ENCODE results near the gene CADM2. TPM values are rescaled to one million over a fixed set of nuclear protein-coding genes. Genes with fewer than 3 reads are reported as not detected.

The CADM2 gene
- total and polyA plus RNA-seq, 2 donors (not counting 3 experiments of a cell fraction or from before 2014, with no cell fraction given) = not detected

DNA sequence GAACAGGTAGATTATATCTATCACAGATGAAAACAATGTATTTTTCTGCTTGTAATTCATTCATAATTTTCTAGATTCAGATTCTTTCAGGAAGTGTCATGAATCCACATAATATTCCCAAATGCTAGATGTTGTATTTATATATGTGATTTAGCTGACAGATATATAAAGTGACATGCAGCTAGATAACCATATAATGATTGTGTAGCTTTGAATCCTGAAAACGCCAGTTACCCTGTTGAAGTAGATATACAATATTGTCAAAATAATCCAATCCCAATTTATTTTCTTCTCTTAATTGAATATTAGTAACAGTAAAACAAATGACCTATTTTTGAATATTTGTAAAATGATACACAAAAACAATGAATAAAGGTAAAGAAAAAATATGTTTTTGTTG, 738.4 kb downstream of the CADM2 start:
- Histone ChIP-seq H2AFZ (ENCODE audit: low read depth, low read length) (no peak overlapping the region), H3K27me3 (ENCODE audit: control insufficient read depth in 2 of 2, insufficient read depth in 2 of 2, low read length in 2 of 2) (no peaks in the 10 kb centered on the region), H3K79me2 (ENCODE audit: control insufficient read depth, insufficient read depth, low read length) (no peaks in the 10 kb centered on the region), H3K9me1 (replicated peaks; ENCODE audit: control insufficient read depth, extremely low read depth, insufficient read depth, low read length) (no peaks in the 10 kb centered on the region), H3K27ac (ENCODE audit: insufficient read depth, low read depth, low read length) (no peak overlapping the region), H3K4me1 (ENCODE audit: control insufficient read depth, extremely low read depth, insufficient read depth, low read length) (no peaks in the 10 kb centered on the region), H3K9me3 (replicated peaks; ENCODE audit: control insufficient read depth, insufficient read depth, low read length) (no peaks in the 10 kb centered on the region), H3K9ac (replicated peaks; ENCODE audit: extremely low read depth, insufficient read depth, low read length) (no peak overlapping the region), H3K36me3 (ENCODE audit: control insufficient read depth in 2 of 2, extremely low read depth in 1 of 2, insufficient read depth in 2 of 2, low read length in 2 of 2) (no peaks in the 10 kb centered on the region), H3K4me2 (ENCODE audit: insufficient read depth, low read length) (no peak overlapping the region), H3K4me3 (replicated peaks in 1 of 3; ENCODE audit: insufficient read depth in 1 of 3, low read depth in 1 of 3, low read length in 3 of 3) (no peak overlapping the region), H4K20me1 (replicated peaks; ENCODE audit: control insufficient read depth, extremely low read depth, insufficient read depth, low read length) (no peaks in the 10 kb centered on the region)
- intact Hi-C loops (cut with micrococcal nuclease) (no loop called here), dilution Hi-C loops (cut with MboI; ENCODE audit: extremely low pct_ligation_motif_present, low sequenced_read_pairs) (no loop called here)
- DNase-seq (ENCODE audit: low read depth, low spot score) = no peak
- TF ChIP-seq, protein P1, sequence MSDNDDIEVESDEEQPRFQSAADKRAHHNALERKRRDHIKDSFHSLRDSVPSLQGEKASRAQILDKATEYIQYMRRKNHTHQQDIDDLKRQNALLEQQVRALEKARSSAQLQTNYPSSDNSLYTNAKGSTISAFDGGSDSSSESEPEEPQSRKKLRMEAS (IDR thresholded peaks at IDR 0.05; ENCODE audit: insufficient read depth, insufficient read length) = no peak
- TF ChIP-seq MYC (IDR thresholded peaks at IDR 0.05; ENCODE audit: low read depth, low read length) = no peak
- TF ChIP-seq FOS (IDR thresholded peaks at IDR 0.05; ENCODE audit: borderline replicate concordance, insufficient read depth, low read length) = no peak
- TF ChIP-seq POLR2AphosphoS5 (IDR thresholded peaks at IDR 0.05; ENCODE audit: insufficient read depth, low read depth, low read length) = no peak
- TF ChIP-seq CTCF (IDR thresholded peaks at IDR 0.05; ENCODE audit: extremely low read depth in 1 of 2, insufficient read depth in 1 of 2, low read depth in 1 of 2, low read length in 2 of 2) = no peak
- TF ChIP-seq EZH2 (IDR thresholded peaks at IDR 0.05; ENCODE audit: borderline replicate concordance, low read depth, low read length, severe bottlenecking) = no peak
- TF ChIP-seq GATA2 (IDR thresholded peaks at IDR 0.05; ENCODE audit: insufficient read depth, insufficient read length, low read depth, low read length) = no peak
- no peak for TF ChIP-seq POLR2A (IDR thresholded peaks at IDR 0.05; ENCODE audit: low read depth, low read length)
- no TSS peak for BruUV-seq (replicated peaks)
- CTCF ChIA-PET = no interaction called here
- POLR2A ChIA-PET = no interaction called here
- no peak for FAIRE-seq
